ENCODE data around the gene CHD2.

DNA sequence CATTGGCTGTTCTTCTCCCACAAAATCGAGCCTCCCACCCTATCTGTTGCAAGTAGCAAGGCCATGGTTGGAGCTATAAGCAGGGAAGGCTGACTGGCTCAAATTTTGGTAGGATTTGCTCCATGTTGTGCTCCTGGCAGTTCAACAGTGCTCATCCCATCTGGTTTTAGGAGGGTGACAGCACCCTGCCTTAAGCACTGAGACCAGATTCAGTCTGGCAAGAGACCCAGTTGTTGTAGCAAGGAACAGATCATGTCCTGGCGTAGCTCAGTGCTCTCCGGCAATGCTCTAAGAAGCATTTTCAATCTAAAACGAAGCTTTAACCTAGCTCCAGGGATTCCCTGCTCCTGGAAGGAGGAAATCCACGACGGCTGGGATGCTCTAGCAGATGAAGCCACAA, 97.7 kb downstream of the CHD2 start:
- TF ChIP-seq EZH2 (IDR thresholded peaks at IDR 0.05; ENCODE audit: insufficient read depth, poor library complexity, severe bottlenecking) (no peak), EZH2phosphoT487 (IDR thresholded peaks at IDR 0.05; ENCODE audit: insufficient read depth, low read depth) (no peak)

Data from GM23248 (cell line).